Neuronal stem cell (in vitro differentiated cells): Measurements from ENCODE around the gene NUDT11.
"Not testable (repeated sequence)": the region's sequence is repeated elsewhere in the genome, so short reads cannot be mapped to it uniquely, and the experiment has no call there.

Source experiments
- DNase-seq: peaks from one replicate; pipeline ENCODE4 v3.0.0-alpha.2; 2013; ENCODE audit warnings: low spot score
- H2AFZ ChIP-seq: one replicate; pipeline ENCODE4 v1.6.1; 2013; ENCODE audit warnings: mild to moderate bottlenecking, low read length, inconsistent platforms
- H2AK5ac ChIP-seq: 2 replicates; pipeline ENCODE4 v1.6.1; 2013; ENCODE audit warnings: low read depth, mild to moderate bottlenecking, inconsistent platforms, low read length, moderate library complexity, mixed read lengths
- H2BK120ac ChIP-seq: 2 replicates; pipeline ENCODE4 v1.6.1; 2013; ENCODE audit warnings: low read depth, mild to moderate bottlenecking, inconsistent platforms, low read length, moderate library complexity, mixed read lengths
- H2BK12ac ChIP-seq: one replicate; pipeline ENCODE4 v1.6.1; 2013; ENCODE audit warnings: low read length, inconsistent platforms
- H2BK15ac ChIP-seq: 2 replicates; pipeline ENCODE4 v1.6.1; 2013; ENCODE audit warnings: mild to moderate bottlenecking, low read length, inconsistent platforms, mixed read lengths
- H2BK5ac ChIP-seq: one replicate; pipeline ENCODE4 v1.6.1; 2013; ENCODE audit warnings: inconsistent platforms, mild to moderate bottlenecking, low read length, moderate library complexity
- H3K14ac ChIP-seq: one replicate; pipeline ENCODE4 v1.6.1; 2013; ENCODE audit warnings: low read length, inconsistent platforms
- H3K18ac ChIP-seq: 2 replicates; pipeline ENCODE4 v1.6.1; 2013; ENCODE audit warnings: low read length, inconsistent platforms
- H3K23ac ChIP-seq: 2 replicates; pipeline ENCODE4 v1.6.1; 2013; ENCODE audit warnings: low read depth, mild to moderate bottlenecking, mixed read lengths, low read length, inconsistent platforms; ENCODE audit not compliant: poor library complexity
- H3K27ac ChIP-seq: replicated peaks from 3 replicates; pipeline ENCODE4 v1.5.1; 2013; ENCODE audit warnings: low read length, inconsistent platforms
- H3K27me3 ChIP-seq, 3 experiments: 2 replicates each; pipeline ENCODE4 v1.6.1; 2013; ENCODE audit warnings: low read length in 3 of 3, mild to moderate bottlenecking in 2 of 3, inconsistent platforms in 1 of 3, low read depth in 1 of 3, mixed read lengths in 1 of 3, moderate library complexity in 1 of 3; ENCODE audit not compliant: control insufficient read depth in 3 of 3, insufficient read depth in 3 of 3
- H3K36me3 ChIP-seq, 2 donors: replicated peaks in 1 of 2; 2 replicates each; pipeline ENCODE4 v1.6.1; 2013; ENCODE audit warnings: low read length in 2 of 2; ENCODE audit not compliant: control insufficient read depth in 2 of 2, insufficient read depth in 2 of 2
- H3K4ac ChIP-seq: 2 replicates; pipeline ENCODE4 v1.6.1; 2013; ENCODE audit warnings: inconsistent platforms, mild to moderate bottlenecking, low read length, moderate library complexity
- H3K4me1 ChIP-seq, 2 donors: 1 replicate in 1 of 2; 2 replicates in 1 of 2; pipeline ENCODE4 v1.6.1; 2013; ENCODE audit warnings: low read length in 2 of 2, low read depth in 1 of 2; ENCODE audit not compliant: control insufficient read depth in 2 of 2, insufficient read depth in 1 of 2
- H3K4me2 ChIP-seq: one replicate; pipeline ENCODE4 v1.6.1; 2013; ENCODE audit warnings: mild to moderate bottlenecking, low read length, inconsistent platforms; ENCODE audit not compliant: insufficient read depth, poor library complexity, severe bottlenecking
- H3K4me3 ChIP-seq, 2 donors: 2 replicates each; pipeline ENCODE4 v1.5.1; 2013; ENCODE audit warnings: low read length in 2 of 2, mild to moderate bottlenecking in 2 of 2, inconsistent platforms in 1 of 2, moderate library complexity in 1 of 2
- H3K79me1 ChIP-seq: one replicate; pipeline ENCODE4 v1.6.1; 2013; ENCODE audit warnings: low read depth, mild to moderate bottlenecking, inconsistent platforms, low read length, moderate library complexity
- H3K9ac ChIP-seq: one replicate; pipeline ENCODE4 v1.6.1; 2013; ENCODE audit warnings: mild to moderate bottlenecking, low read depth, low read length, inconsistent platforms; ENCODE audit not compliant: poor library complexity
- H3K9me3 ChIP-seq, 2 donors: replicated peaks in 1 of 2; 2 replicates each; pipeline versions ENCODE3 to v1.6.1; 2013; ENCODE audit warnings: low read length in 2 of 2, mild to moderate bottlenecking in 2 of 2, inconsistent platforms in 1 of 2, low read depth in 1 of 2, mixed read lengths in 1 of 2, moderate library complexity in 1 of 2; ENCODE audit not compliant: control insufficient read depth in 2 of 2, insufficient read depth in 1 of 2
- H4K8ac ChIP-seq: one replicate; pipeline ENCODE4 v1.6.1; 2013; ENCODE audit warnings: low read depth, mild to moderate bottlenecking, inconsistent platforms, low read length, moderate library complexity
- H4K91ac ChIP-seq: one replicate; pipeline ENCODE4 v1.6.1; 2013; ENCODE audit warnings: low read length, low read depth, mild to moderate bottlenecking, inconsistent platforms; ENCODE audit not compliant: poor library complexity
- WGBS, 2 donors: extraction: QIAGEN DNeasy Blood & Tissue Kit; methylation state at CpG; one replicate each; pipeline ENCODE4 v1.1.7; 2013; ENCODE audit warnings: missing lambda C conversion rate in 2 of 2, mixed read lengths in 1 of 2; ENCODE audit not compliant: insufficient read length in 2 of 2, insufficient replicate concordance in 1 of 2; ENCODE audit errors: extremely low coverage in 2 of 2; 5-methylcytosine and 5-hydroxymethylcytosine counted together

The NUDT11 gene

DNA sequence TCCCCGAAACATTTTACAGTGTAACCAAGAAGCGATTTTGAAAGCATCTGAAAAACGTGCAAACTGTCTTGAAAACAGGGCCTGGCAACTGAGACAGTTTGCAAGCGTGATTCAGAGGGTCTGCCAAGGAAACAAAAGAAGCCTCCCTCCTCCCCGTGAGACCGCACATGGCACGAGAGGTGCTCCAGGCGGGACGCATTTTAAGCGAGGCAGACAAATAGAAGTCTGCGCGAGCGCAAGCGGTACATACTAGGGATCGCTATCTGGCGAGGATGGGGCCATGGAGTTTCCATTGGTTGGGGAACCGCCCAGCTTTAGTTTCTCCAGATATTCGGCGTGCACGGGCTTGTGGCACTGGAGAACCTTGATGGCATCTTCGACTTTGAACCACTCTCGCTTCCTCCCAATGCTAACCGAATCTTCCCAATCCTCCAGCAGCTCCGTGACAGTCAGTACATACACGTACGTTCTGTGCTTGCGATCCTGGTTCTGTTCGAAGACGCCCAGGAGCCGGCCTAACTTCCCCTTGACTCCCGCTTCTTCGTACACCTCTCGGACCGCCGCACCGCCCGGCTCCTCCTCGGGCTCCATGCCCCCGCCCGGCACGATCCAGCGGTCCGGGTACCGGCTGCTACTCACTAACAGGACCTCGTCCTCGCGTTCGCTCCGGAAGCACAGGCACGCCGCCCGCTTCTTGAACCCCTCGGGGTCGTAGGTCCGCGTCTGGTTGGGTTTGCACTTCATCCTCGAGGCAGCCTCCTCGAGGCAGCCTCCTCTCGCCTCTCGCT lies 497 bp downstream of the NUDT11 start:
- H2BK120ac ChIP-seq, H3K4ac ChIP-seq, H3K14ac ChIP-seq, DNase-seq, H3K23ac ChIP-seq, H3K36me3 ChIP-seq, H2BK5ac ChIP-seq, H3K9me3 ChIP-seq, H2AK5ac ChIP-seq, H2BK12ac ChIP-seq, H3K4me1 ChIP-seq, H2BK15ac ChIP-seq, H3K27me3 ChIP-seq, H4K8ac ChIP-seq, H4K91ac ChIP-seq, H3K79me1 ChIP-seq: not testable (repeated sequence)
- H3K27ac ChIP-seq = peak overlapping the region; percentile 46
- H3K18ac ChIP-seq = peak overlapping the region; percentile 38
- H3K9ac ChIP-seq = peak overlapping the region; percentile 77
- H3K4me3 ChIP-seq = peak overlapping the region; percentile 55 to 96
- WGBS, 2 donors = no CpG with 5 or more reads among the region's 60 CpGs
- peak overlapping the region; percentile 83 for H2AFZ ChIP-seq
- H3K4me2 ChIP-seq = peak overlapping the region; percentile 33

- no peak overlapping the region for H3K23ac ChIP-seq
- H2BK15ac ChIP-seq = no peak overlapping the region
- no peaks in the 10 kb centered on the region for H3K27me3 ChIP-seq
- H4K8ac ChIP-seq = no peak overlapping the region
- no CpG with 5 or more reads among the region's 4 CpGs for WGBS, 2 donors
- no peak overlapping the region for H2BK5ac ChIP-seq
- H3K4me2 ChIP-seq = peak overlapping the region; percentile 33
- H3K36me3 ChIP-seq = peaks cover 2 to 15% of the 10 kb centered on the region in 2 donors
- no peak overlapping the region for H2BK120ac ChIP-seq
- H3K9me3 ChIP-seq = no peaks in the 10 kb centered on the region
- no peak overlapping the region for H2BK12ac ChIP-seq
- H3K27ac ChIP-seq = no peak overlapping the region
- no peak overlapping the region for H3K4ac ChIP-seq
- H4K91ac ChIP-seq = no peak overlapping the region
- H3K4me3 ChIP-seq = peak overlapping the region in 1 of 2 donors; percentile 55
- H3K79me1 ChIP-seq = no peaks in the 10 kb centered on the region
- no peak overlapping the region for H3K14ac ChIP-seq
- H3K9ac ChIP-seq = no peak overlapping the region
- H2AK5ac ChIP-seq = no peak overlapping the region
- no peak for DNase-seq
- H2AFZ ChIP-seq = no peak overlapping the region
- H3K4me1 ChIP-seq = no peaks in the 10 kb centered on the region
- no peak overlapping the region for H3K18ac ChIP-seq
These were observed 2.0 kb downstream of the NUDT11 start for GRCh38 chrX:51494409-51494808.

DNA sequence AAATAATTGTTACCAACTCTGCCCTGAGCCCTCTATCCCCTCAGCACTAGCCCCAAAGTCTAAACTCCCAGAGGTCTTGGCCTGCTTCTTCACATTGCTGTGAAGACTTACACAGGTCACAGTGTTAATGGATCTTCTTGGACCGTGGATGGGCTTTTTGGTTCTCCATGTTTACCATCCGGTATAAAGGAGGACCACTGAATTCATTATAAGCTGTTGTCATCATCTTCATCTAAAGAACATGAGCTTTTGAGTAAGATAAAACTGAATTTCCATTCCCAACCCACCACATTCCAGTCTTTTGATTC lies 8.5 kb downstream of the NUDT11 start:
- H3K4me3 ChIP-seq = no peak overlapping the region
- no peak overlapping the region for H2AK5ac ChIP-seq
- no peak overlapping the region for H3K4ac ChIP-seq
- WGBS, 2 donors = no CpG with 5 or more reads among the region's 2 CpGs
- no peak overlapping the region for H3K9ac ChIP-seq
- H3K79me1 ChIP-seq = no peaks in the 10 kb centered on the region
- no peak overlapping the region for H3K27ac ChIP-seq
- no peak overlapping the region for H2AFZ ChIP-seq
- no peak for DNase-seq
- no peak overlapping the region for H2BK15ac ChIP-seq
- no peak overlapping the region for H3K4me2 ChIP-seq
- no peak overlapping the region for H3K18ac ChIP-seq
- H4K91ac ChIP-seq = no peak overlapping the region
- peaks cover 2 to 15% of the 10 kb centered on the region in 2 donors for H3K36me3 ChIP-seq
- H3K27me3 ChIP-seq = no peaks in the 10 kb centered on the region
- H3K9me3 ChIP-seq = no peaks in the 10 kb centered on the region
- no peak overlapping the region for H4K8ac ChIP-seq
- H2BK120ac ChIP-seq = no peak overlapping the region
- no peak overlapping the region for H2BK5ac ChIP-seq
- H2BK12ac ChIP-seq = no peak overlapping the region
- H3K4me1 ChIP-seq = peaks cover 0 to 7% of the 10 kb centered on the region in 2 donors
- no peak overlapping the region for H3K23ac ChIP-seq
- no peak overlapping the region for H3K14ac ChIP-seq

- Histone ChIP-seq H3K4me3 (no peak overlapping the region), H3K27ac (no peak overlapping the region), H2AK5ac (no peak overlapping the region), H3K18ac (no peak overlapping the region), H2AFZ (no peak overlapping the region), H3K36me3 (peaks cover 0 to 2% of the 10 kb centered on the region in 2 donors), H3K27me3 (no peaks in the 10 kb centered on the region), H2BK120ac (no peak overlapping the region), H3K4me1 (peaks cover 0 to 7% of the 10 kb centered on the region in 2 donors), H3K79me1 (no peaks in the 10 kb centered on the region), H3K4ac (no peak overlapping the region), H3K4me2 (no peak overlapping the region), H4K91ac (no peak overlapping the region), H2BK12ac (no peak overlapping the region), H2BK15ac (no peak overlapping the region), H4K8ac (no peak overlapping the region), H3K23ac (no peak overlapping the region), H2BK5ac (no peak overlapping the region), H3K14ac (no peak overlapping the region), H3K9ac (no peak overlapping the region), H3K9me3 (no peaks in the 10 kb centered on the region)
- no CpG with 5 or more reads among the region's 6 CpGs for WGBS, 2 donors
- DNase-seq = no peak
These were observed 11.8 kb downstream of the NUDT11 start for GRCh38 chrX:51484616-51485015.
